Colonic mucosa (tissue), 4 donors: ENCODE data around the gene MACROD2. TPM values are rescaled to one million over a fixed set of nuclear protein-coding genes. Genes with fewer than 3 reads are reported as not detected.

ENCODE experiments used
- DNase-seq: peaks from one replicate; pipeline ENCODE4 v3.0.0-alpha.2; 2020
- H3K27ac ChIP-seq: fragments of 200-600 bp; one replicate; pipeline ENCODE4 v1.8.0; 2021
- H3K27me3 ChIP-seq: fragments of 200-600 bp; one replicate; pipeline ENCODE4 v1.8.0; 2021
- H3K36me3 ChIP-seq: fragments of 200-600 bp; one replicate; pipeline ENCODE4 v1.8.0; 2021
- H3K4me1 ChIP-seq: fragments of 200-600 bp; one replicate; pipeline ENCODE4 v1.8.0; 2021; ENCODE audit warnings: mild to moderate bottlenecking
- H3K4me3 ChIP-seq: fragments of 200-600 bp; one replicate; pipeline ENCODE4 v1.8.0; 2021
- H3K9ac ChIP-seq, 2 donors: one replicate each; pipeline ENCODE4 v1.7.0; 2013; ENCODE audit warnings: control low read depth in 2 of 2, low read depth in 2 of 2, low read length in 2 of 2
- H3K9me3 ChIP-seq: fragments of 200-600 bp; one replicate; pipeline ENCODE4 v1.8.0; 2021
- intact Hi-C: fragments of 100-400 bp; cut with DNase I; formaldehyde crosslinking; loops from one replicate; pipeline ENCODE4 v1.14.1; 2022
- total RNA-seq, 2 donors: library from RNA; stranded (reverse); fragmentation: NEBNext Ultra II Directional in 1 of 2; extraction: Animal tissue kit (Norgen Biotek cat#: 25700) in 1 of 2; gene quantifications; one replicate each; pipeline ENCODE4 v1.2.1, GENCODE V29; 2021
- TF ChIP-seq, protein P1 (sequence below): fragments of 200-600 bp; IDR thresholded peaks from one replicate; pipeline ENCODE4 v1.8.0; 2022; ENCODE audit warnings: antibody characterized with exemption, mild to moderate bottlenecking
- donor health status: healthy.
- donor health status: DM: no; HTN: no; CAD: no.
- donor health status: DM: no; HTN: no; CAD: no.

MACROD2 gene
- total RNA-seq, 2 donors from 2014 or later = 3.2 to 3.3 TPM

DNA sequence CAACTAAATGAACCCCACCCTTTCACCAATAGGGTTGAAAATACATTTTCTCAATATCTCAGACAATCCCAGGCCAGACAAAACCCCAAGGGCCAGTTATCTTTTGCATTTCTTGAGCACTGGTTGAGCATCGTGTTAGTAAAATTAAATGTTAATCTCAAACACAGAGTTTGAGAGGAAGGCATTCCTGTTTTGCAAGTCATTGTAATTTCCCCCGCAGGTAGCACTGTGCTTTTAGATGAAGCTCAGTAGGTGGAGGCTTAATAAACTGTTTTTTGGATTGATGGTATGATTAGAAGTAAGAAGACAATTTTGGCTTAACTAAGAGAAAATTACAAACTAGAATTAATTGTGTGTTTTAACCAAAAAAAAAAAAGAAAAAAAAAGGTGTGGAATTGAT, 1340.7 kb downstream of the MACROD2 start:
- intact Hi-C loops = no loop called here
- Histone ChIP-seq H3K36me3 (no peaks in the 10 kb centered on the region), H3K9ac (no peak overlapping the region), H3K9me3 (no peaks in the 10 kb centered on the region), H3K27ac (no peak overlapping the region), H3K4me3 (no peak overlapping the region), H3K27me3 (no peaks in the 10 kb centered on the region), H3K4me1 (no peaks in the 10 kb centered on the region)
- no peak for DNase-seq
- TF ChIP-seq, protein P1, sequence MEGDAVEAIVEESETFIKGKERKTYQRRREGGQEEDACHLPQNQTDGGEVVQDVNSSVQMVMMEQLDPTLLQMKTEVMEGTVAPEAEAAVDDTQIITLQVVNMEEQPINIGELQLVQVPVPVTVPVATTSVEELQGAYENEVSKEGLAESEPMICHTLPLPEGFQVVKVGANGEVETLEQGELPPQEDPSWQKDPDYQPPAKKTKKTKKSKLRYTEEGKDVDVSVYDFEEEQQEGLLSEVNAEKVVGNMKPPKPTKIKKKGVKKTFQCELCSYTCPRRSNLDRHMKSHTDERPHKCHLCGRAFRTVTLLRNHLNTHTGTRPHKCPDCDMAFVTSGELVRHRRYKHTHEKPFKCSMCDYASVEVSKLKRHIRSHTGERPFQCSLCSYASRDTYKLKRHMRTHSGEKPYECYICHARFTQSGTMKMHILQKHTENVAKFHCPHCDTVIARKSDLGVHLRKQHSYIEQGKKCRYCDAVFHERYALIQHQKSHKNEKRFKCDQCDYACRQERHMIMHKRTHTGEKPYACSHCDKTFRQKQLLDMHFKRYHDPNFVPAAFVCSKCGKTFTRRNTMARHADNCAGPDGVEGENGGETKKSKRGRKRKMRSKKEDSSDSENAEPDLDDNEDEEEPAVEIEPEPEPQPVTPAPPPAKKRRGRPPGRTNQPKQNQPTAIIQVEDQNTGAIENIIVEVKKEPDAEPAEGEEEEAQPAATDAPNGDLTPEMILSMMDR = no peak

DNA sequence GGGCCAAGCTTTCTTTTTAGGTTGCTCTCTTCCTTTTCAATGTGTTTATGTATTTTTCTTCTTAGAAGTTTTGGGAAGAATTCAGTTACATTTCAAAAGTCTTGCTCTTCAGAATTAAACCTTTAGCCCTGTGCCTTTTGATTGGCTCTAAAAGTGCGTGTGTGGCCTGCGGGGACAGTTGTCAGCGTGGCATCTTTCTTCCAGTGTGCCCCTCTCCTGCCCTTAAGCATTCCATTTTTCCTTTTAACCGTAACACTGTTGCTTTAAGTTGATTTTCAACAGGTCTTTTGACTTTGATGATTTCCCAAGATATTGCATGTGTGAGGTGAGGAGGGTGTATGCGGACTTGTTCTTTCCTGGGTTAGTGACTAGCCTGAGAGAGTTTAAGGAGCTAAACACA, 1341.2 kb downstream of the MACROD2 start:
- H3K9ac ChIP-seq = no peak overlapping the region
- H3K27me3 ChIP-seq = no peaks in the 10 kb centered on the region
- no peak for DNase-seq
- H3K36me3 ChIP-seq = no peaks in the 10 kb centered on the region
- no peak overlapping the region for H3K4me3 ChIP-seq
- TF ChIP-seq, protein P1 = no peak
- no peaks in the 10 kb centered on the region for H3K4me1 ChIP-seq
- H3K27ac ChIP-seq = no peak overlapping the region
- intact Hi-C loops = no loop called here
- H3K9me3 ChIP-seq = no peaks in the 10 kb centered on the region

DNA sequence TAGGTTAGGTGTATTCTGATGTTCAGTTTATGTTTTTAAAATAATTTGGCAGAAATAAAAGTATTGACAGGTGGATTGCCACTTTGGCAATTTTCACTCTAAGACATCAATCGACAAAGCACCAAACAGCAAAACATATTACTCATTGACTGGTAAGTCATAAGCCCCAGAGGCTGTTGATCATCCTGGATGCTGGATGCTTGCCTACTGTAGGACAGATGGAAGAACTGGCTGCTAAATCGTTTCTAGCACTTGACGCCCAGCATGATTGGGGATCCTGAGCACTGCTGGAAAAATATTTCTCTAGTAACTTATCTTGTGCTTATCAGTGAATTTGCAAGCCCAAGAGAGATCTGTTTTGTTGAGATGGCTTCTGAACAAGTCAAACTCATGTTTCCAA, 1343.9 kb downstream of the MACROD2 start:
- Histone ChIP-seq H3K9ac (no peak overlapping the region), H3K9me3 (no peaks in the 10 kb centered on the region), H3K27ac (no peak overlapping the region), H3K4me1 (no peaks in the 10 kb centered on the region), H3K27me3 (no peaks in the 10 kb centered on the region), H3K36me3 (no peaks in the 10 kb centered on the region), H3K4me3 (no peak overlapping the region)
- DNase-seq = no peak
- TF ChIP-seq, protein P1 = no peak
- intact Hi-C loops = no loop called here

DNA sequence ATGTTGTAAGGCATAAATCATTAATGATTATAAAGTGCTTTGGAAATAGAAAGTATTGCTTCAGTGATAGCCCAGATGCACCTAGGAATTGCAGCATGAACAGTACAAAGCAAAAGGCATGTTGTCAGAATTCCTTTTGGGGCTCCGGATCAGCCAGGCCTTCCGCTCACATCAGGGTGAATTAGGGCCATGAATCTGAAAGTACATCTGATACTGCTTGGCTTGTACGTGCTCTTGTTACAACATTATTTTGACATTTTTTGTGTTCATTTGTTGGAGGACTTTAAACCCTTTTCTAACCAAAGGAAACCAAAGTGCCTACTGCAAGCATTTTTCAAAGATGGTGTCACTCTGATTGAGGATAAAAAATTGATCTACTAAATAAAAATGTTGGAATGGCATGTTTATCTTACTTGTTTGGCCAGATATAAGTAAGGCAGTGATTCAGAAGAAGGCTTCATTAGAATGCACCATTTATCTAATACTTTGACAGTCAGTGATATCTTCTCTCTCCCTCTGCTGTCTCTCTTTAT, 1347.7 kb downstream of the MACROD2 start:
- H3K4me1 ChIP-seq = no peaks in the 10 kb centered on the region
- H3K27ac ChIP-seq = no peak overlapping the region
- H3K9me3 ChIP-seq = no peaks in the 10 kb centered on the region
- H3K4me3 ChIP-seq = no peak overlapping the region
- intact Hi-C loops = no loop called here
- no peak overlapping the region for H3K9ac ChIP-seq
- DNase-seq = no peak
- TF ChIP-seq, protein P1 = no peak
- H3K27me3 ChIP-seq = no peaks in the 10 kb centered on the region
- no peaks in the 10 kb centered on the region for H3K36me3 ChIP-seq

DNA sequence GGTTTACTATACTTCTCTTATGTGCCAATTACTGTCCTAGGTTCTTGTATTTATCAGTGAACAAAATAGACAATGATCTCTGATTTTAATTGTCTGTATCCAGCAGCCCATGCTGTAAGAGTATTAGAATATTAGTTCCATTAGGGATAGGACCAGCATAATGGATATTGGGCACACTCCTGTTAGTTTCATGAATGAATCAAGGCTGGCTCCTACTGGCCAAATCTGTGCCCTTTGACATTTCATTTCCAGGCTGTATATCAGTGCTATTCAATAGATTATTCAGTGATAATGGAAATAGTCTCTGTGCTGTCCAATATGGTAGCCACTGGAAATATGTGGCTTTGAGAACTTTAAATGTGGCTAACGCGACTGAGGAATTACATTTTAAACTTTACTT, 1350.0 kb downstream of the MACROD2 start:
- intact Hi-C loops = no loop called here
- Histone ChIP-seq H3K27me3 (no peaks in the 10 kb centered on the region), H3K9ac (no peak overlapping the region), H3K27ac (no peak overlapping the region), H3K36me3 (no peaks in the 10 kb centered on the region), H3K9me3 (no peaks in the 10 kb centered on the region), H3K4me3 (no peak overlapping the region), H3K4me1 (no peaks in the 10 kb centered on the region)
- DNase-seq = no peak
- TF ChIP-seq, protein P1 = no peak
